PFSK-1 (cell line): ENCODE data around the gene DPEP1.

ENCODE experiments used
- FOXP2 ChIP-seq: optimal IDR thresholded peaks from 2 replicates; pipeline ENCODE3; 2011; ENCODE audit warnings: borderline replicate concordance, control low read depth, inconsistent platforms; ENCODE audit not compliant: insufficient read depth; ENCODE audit errors: extremely low read length, extremely low read depth
- POLR2AphosphoS5 ChIP-seq: IDR thresholded peaks from 2 replicates; pipeline ENCODE4 v1.6.1; 2012; ENCODE audit warnings: low read depth, mild to moderate bottlenecking, control low read depth, low read length, moderate library complexity
- REST ChIP-seq, 2 experiments: IDR thresholded peaks; 2 replicates each; pipeline versions ENCODE4 v1.6.1 to v1.8.0; 2011 to 2012; ENCODE audit warnings: low read depth in 2 of 2, low read length in 2 of 2, control low read depth in 1 of 2, inconsistent platforms in 1 of 2, mild to moderate bottlenecking in 1 of 2, moderate library complexity in 1 of 2; ENCODE audit not compliant: insufficient read depth in 1 of 2
- SIN3A ChIP-seq: IDR thresholded peaks from 2 replicates; pipeline ENCODE4 v1.6.1; 2012; ENCODE audit warnings: mild to moderate bottlenecking, low read length, moderate library complexity, borderline replicate concordance; ENCODE audit not compliant: insufficient read depth
- TAF1 ChIP-seq: IDR thresholded peaks from 2 replicates; pipeline ENCODE4 v1.6.1; 2012; ENCODE audit warnings: low read length, control low read depth, borderline replicate concordance; ENCODE audit not compliant: insufficient read depth

Gene DPEP1

GRCh38 chr16:89601906-89602272 is 11.6 kb upstream of the DPEP1 start:
- TF ChIP-seq REST (IDR thresholded peaks at IDR 0.05; ENCODE audit: insufficient read depth in 1 of 2, low read depth in 2 of 2, low read length in 2 of 2) (no peak), SIN3A (no peak), POLR2AphosphoS5 (no peak), FOXP2 (no peak)

DNA sequence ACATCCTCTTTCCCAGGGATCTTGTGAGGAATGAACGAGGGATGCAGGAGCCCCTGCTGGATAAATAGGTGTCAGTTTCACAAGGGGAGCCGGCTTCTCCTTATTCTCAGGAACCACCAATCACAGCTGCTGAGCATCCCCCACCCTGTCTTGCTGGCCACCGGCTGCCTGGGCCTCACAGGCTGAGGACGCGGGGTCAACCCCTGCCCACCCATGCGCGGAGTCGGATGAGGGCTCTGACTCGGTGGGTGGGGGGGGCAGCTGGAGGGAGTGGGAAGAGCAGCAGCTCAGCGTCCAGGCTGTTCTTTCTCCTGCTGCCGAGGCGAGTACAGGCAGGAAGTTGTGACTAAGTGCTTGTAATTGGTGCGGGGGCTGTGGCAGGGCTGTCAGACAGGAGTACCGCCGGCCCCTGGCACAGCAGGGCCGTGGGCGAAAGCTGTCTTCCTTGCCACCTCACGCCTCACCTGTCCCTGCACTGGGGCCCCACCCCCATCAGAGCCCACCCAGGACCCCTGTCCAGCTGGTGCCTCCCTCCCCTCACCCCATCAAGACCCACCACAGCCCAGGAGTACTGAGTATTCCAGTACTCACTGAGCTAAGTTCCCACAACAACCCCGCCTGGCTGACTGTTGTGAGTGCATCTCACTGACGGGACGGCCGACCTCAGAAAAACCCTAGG is 11.0 kb upstream of the DPEP1 start:
- TF ChIP-seq SIN3A (no peak), TAF1 (peak; percentile 23; the same call in 1 of the 2 replicates), REST (IDR thresholded peaks at IDR 0.05; ENCODE audit: insufficient read depth in 1 of 2, low read depth in 2 of 2, low read length in 2 of 2) (no peak), POLR2AphosphoS5 (no peak), FOXP2 (peak; percentile 63)

DNA sequence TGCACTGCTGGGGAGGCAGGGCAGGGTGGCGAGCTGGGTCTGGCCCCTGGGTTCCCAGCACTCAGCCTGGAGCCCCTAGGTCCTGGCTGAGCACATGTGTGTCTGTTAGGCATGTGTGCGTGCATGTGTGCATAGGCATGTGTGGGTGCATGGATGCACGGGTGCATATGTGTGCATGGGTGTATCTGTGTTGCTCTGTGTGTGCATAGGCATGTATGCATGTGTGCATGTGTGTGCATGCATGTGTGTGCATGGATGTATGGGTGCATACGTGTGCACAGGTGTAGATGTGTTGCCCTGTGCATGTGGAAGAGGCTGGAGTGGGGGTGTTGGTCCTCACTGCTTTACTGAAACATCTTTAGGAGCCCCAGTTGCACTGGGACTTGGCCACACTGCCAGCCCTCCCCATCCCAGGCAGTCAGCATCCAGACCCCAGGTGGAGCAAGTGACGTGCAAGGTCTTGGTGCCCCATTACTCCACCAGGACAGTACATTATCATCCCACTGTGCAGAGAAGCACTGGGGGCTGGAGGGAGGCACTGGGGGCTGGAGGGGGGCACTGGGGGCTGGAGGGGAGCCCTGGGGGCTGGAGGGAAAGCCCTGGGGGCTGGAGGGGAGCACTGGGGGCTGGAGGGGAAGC is 10.4 kb upstream of the DPEP1 start:
- TF ChIP-seq REST (IDR thresholded peaks at IDR 0.05; ENCODE audit: insufficient read depth in 1 of 2, low read depth in 2 of 2, low read length in 2 of 2) = no peak
- TF ChIP-seq SIN3A = no peak
- TF ChIP-seq TAF1 = no peak
- no peak for TF ChIP-seq POLR2AphosphoS5
- TF ChIP-seq FOXP2 = no peak

DNA sequence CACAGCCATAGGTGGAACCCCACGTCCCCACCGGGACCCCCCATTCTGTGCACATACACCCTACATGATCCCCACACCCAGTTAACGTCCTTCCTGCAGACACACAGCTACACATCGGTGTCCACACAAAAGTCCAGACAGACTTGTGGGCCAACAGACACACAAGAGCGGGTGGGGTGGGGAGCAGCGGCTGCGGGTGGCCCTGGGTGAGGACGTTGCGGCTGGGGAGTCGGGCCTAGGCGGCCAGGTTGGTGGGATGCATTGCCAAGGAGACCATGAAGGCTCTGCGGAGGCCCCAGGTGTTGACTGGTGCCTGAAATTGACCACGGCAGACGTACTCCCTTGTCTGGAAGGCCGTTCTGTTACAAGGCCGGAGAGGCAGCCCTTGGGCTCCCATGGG is 8.7 kb upstream of the DPEP1 start:
- TF ChIP-seq REST (IDR thresholded peaks at IDR 0.05; ENCODE audit: insufficient read depth in 1 of 2, low read depth in 2 of 2, low read length in 2 of 2) (no peak), FOXP2 (no peak), TAF1 (no peak)

DNA sequence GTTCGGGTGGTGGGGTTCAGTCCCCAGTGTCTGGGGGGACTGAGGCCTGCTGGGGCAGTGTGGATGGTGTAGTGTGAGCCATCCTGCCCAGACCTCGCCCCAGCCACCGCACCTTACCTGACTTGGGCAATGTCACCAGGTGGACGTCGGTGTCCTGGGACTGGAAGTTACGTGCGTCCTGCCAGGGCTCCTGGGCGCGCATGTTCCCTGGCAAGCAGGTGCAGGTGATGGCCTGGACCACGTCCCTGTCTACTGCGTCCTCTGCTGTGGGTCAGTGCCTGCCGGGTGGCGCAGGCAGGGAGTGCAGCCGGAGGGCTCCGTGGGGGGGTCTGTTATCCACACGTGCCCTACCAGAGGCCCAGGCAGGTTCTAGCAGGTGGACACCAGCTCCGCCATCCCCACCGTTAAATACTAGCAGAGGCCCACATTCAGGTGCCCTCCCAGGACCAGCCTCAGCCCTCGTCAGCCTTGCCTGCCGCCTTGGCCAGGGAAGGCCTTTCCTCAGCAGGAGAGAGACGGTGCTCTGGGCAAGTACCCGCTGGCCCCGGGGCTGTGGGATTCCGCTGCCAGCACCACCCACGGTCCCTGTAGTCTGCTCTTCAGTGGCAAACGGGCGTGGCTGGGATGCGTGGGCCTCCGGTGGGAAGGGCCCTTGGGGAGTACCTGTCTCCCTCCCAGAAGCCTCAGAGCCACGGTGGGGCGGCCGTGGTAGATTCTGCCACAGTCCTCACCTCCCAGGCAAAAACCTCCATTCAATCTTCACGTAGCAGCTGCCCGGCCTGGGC is 8.1 kb upstream of the DPEP1 start:
- TF ChIP-seq SIN3A (no peak), REST (IDR thresholded peaks at IDR 0.05; ENCODE audit: insufficient read depth in 1 of 2, low read depth in 2 of 2, low read length in 2 of 2) (no peak), TAF1 (no peak), POLR2AphosphoS5 (no peak), FOXP2 (no peak)
